A549 treated with Mapracorat at 1 μM for 4 hours (cell line): ENCODE results near the gene ABCA8. TPM values are rescaled to one million over a fixed set of nuclear protein-coding genes. Genes with fewer than 3 reads are reported as not detected.

Experiments
- total RNA-seq: library from RNA; stranded (reverse); fragments of 200-300 nt; extraction: Qiagen RNA extraction; gene quantifications from 5 replicates; pipeline ENCODE4 v1.2.3, GENCODE V29; 2022

Gene ABCA8
- 0.21 to 0.36 TPM (median 0.27 TPM) in 5 replicates for total RNA-seq

GRCh38 chr17:68955181-68955841 is at the start of gene ABCA8:
Gene ABCA8, minus strand, starts transcription at chr17:68955392. Its CDS starts 13,358 bp downstream, at chr17:68942034.

Other genes with a start within 250 kb of the ABCA8 start
- gene ABCA9, start 105.5 kb upstream of the ABCA8 start, total RNA-seq = not detected in 5 replicates
- gene ABCA6, start 186.5 kb upstream of the ABCA8 start, total RNA-seq = not detected in 5 replicates